Activated T-cell treated with anti-CD3 and anti-CD28 coated beads, Interleukin-2, amount 50 U/mL, for 24 hours (primary cell): ENCODE measurements around the gene NEURL1B.
"Not testable (repeated sequence)": the region's sequence is repeated elsewhere in the genome, so short reads cannot be mapped to it uniquely, and the experiment has no call there.

Experiments used
- DNase-seq: peaks from one replicate; pipeline ENCODE4 v3.0.0-alpha.2; 2020
- H3K27ac Mint-ChIP-seq: 2 replicates; pipeline ENCODE4 v1.8.0; 2020; ENCODE audit warnings: mild to moderate bottlenecking, mixed read lengths
- H3K27me3 Mint-ChIP-seq: 2 replicates; pipeline ENCODE4 v1.8.0; 2020; ENCODE audit warnings: mixed read lengths
- H3K36me3 Mint-ChIP-seq: 2 replicates; pipeline ENCODE4 v1.8.0; 2020; ENCODE audit warnings: low read depth, mixed read lengths
- H3K4me1 Mint-ChIP-seq: 2 replicates; pipeline ENCODE4 v1.8.0; 2020; ENCODE audit warnings: low read depth, mixed read lengths
- H3K4me3 Mint-ChIP-seq: 2 replicates; pipeline ENCODE4 v1.8.0; 2020; ENCODE audit warnings: mild to moderate bottlenecking, moderate library complexity, mixed read lengths
- H3K9me3 Mint-ChIP-seq: 2 replicates; pipeline ENCODE4 v1.8.0; 2020; ENCODE audit warnings: mixed read lengths

The NEURL1B gene

DNA sequence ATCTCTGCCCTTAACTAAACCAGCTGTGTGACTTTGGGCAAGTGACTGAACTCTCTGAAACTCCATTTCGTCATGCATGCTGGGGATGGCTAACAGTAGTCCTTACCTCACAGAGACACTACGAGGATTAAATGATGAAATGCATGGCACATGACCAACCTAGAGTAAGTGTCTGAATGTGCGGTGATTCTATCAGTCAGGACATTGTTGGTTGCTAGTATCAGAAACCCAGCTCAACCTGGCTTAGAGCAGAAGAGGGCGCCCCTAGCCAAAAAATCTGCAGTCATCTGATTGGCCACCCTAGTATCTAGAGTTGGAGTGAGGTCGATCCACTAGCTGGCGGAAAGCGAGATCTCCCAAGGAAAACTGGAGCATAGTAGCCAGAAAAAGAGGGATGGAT is 25.2 kb downstream of the NEURL1B start:
- H3K9me3 Mint-ChIP-seq = no peaks in the 10 kb centered on the region
- H3K4me3 Mint-ChIP-seq = no peak overlapping the region
- no peaks in the 10 kb centered on the region for H3K4me1 Mint-ChIP-seq
- no peak overlapping the region for H3K27ac Mint-ChIP-seq
- DNase-seq = no peak
- peaks cover 4% of the 10 kb centered on the region for H3K27me3 Mint-ChIP-seq
- no peaks in the 10 kb centered on the region for H3K36me3 Mint-ChIP-seq

GRCh38 chr5:172667786-172668593 is 26.9 kb downstream of the NEURL1B start:
- no peaks in the 10 kb centered on the region for H3K9me3 Mint-ChIP-seq
- no peak overlapping the region for H3K4me3 Mint-ChIP-seq
- no peaks in the 10 kb centered on the region for H3K27me3 Mint-ChIP-seq
- DNase-seq = no peak
- no peaks in the 10 kb centered on the region for H3K36me3 Mint-ChIP-seq
- H3K4me1 Mint-ChIP-seq = no peaks in the 10 kb centered on the region
- H3K27ac Mint-ChIP-seq = no peak overlapping the region

GRCh38 chr5:172668594-172669071 is 27.6 kb downstream of the NEURL1B start:
- Mint-ChIP-seq H3K9me3 (no peaks in the 10 kb centered on the region), H3K27ac (no peak overlapping the region), H3K4me3 (no peak overlapping the region), H3K27me3 (no peaks in the 10 kb centered on the region), H3K36me3 (no peaks in the 10 kb centered on the region), H3K4me1 (no peaks in the 10 kb centered on the region)
- no peak for DNase-seq

DNA sequence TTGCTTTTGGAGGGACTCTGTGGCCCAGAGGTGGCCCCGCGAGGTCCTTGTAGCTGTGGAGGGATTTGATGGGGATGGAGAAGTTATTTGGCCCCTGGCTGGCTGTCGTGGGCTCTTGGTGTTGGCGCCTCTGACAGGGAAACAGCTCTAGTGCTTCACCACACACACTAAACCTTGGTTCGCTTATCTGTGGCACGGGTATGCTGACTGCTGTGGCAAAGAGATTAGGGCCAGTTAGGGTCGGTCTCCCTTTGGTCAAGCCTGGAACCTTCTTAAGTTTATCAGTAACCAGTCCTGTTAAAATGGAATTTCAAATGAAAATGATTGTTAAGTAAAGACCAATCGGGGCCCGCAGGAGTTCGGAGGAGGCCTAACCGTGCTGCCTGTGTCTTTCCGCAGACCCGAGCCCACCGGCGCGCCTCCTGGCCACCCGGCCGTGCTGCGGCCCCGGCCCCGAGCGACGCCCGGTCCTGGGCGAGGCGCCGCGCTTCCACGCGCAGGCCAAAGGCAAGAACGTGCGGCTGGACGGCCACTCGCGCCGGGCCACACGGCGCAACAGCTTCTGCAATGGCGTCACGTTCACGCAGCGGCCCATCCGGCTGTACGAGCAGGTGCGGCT is 28.4 kb downstream of the NEURL1B start:
- Mint-ChIP-seq H3K4me1 (no peaks in the 10 kb centered on the region), H3K27me3 (no peaks in the 10 kb centered on the region), H3K9me3 (no peaks in the 10 kb centered on the region), H3K27ac (no peak overlapping the region), H3K36me3 (no peaks in the 10 kb centered on the region), H3K4me3 (no peak overlapping the region)
- DNase-seq = no peak

DNA sequence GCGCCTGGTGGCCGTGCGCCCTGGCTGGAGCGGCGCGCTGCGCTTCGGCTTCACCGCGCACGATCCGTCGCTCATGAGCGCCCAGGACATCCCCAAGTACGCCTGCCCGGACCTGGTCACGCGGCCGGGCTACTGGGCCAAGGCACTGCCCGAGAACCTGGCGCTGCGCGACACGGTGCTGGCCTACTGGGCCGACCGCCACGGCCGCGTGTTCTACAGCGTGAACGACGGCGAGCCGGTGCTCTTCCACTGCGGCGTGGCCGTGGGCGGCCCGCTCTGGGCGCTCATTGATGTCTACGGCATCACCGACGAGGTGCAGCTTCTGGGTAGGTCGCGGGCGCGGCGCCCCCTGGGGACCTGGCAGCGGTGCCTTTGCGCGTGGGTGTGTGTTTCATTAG is 28.9 kb downstream of the NEURL1B start:
- Mint-ChIP-seq H3K4me3 (no peak overlapping the region), H3K27ac (no peak overlapping the region), H3K36me3 (no peaks in the 10 kb centered on the region), H3K27me3 (no peaks in the 10 kb centered on the region), H3K4me1 (no peaks in the 10 kb centered on the region), H3K9me3 (no peaks in the 10 kb centered on the region)
- no peak for DNase-seq

DNA sequence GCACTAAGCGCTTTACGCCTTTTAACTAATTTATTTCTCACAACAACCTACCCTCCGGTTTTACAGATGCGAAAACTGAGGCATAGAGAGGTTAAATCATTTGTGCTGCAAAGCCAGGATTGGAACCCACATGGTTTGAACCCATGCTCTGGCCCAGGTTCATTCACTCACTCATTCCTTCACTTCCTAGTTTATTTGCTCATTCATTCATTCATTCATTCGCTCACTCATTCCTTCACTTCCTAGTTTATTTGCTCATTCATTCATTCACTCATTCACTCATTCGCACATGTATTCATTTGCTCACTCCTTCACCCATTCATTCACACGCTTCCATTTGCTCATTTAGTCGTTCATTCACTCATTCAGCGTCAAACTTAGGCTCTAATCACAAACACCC is 29.4 kb downstream of the NEURL1B start:
- no peak overlapping the region for H3K27ac Mint-ChIP-seq
- H3K4me1 Mint-ChIP-seq = no peaks in the 10 kb centered on the region
- no peak overlapping the region for H3K4me3 Mint-ChIP-seq
- no peak for DNase-seq
- H3K36me3 Mint-ChIP-seq = no peaks in the 10 kb centered on the region
- no peaks in the 10 kb centered on the region for H3K27me3 Mint-ChIP-seq
- no peaks in the 10 kb centered on the region for H3K9me3 Mint-ChIP-seq

DNA sequence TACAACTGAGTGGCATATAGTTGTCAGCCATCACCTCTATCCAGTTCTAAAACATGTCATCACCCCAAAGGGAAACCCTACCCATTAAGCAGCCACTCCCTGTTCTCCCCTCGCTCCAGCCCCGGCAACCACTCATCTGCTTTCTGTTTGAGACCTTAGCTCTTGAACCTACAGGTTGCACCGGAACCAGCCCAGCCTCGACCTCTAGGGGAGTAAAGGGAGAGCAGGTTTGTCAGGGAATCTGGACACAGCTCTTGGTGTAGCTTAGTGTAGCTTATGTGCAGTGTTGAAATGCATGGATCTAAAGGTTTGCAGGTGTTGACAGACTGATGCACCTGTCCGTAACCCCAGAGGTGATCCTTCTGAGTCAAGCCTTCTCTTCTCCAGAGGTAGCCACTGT is 30.0 kb downstream of the NEURL1B start:
- Mint-ChIP-seq H3K4me1 (no peaks in the 10 kb centered on the region), H3K9me3 (no peaks in the 10 kb centered on the region), H3K27me3 (no peaks in the 10 kb centered on the region), H3K36me3 (no peaks in the 10 kb centered on the region), H3K27ac (no peak overlapping the region), H3K4me3 (no peak overlapping the region)
- DNase-seq = no peak

DNA sequence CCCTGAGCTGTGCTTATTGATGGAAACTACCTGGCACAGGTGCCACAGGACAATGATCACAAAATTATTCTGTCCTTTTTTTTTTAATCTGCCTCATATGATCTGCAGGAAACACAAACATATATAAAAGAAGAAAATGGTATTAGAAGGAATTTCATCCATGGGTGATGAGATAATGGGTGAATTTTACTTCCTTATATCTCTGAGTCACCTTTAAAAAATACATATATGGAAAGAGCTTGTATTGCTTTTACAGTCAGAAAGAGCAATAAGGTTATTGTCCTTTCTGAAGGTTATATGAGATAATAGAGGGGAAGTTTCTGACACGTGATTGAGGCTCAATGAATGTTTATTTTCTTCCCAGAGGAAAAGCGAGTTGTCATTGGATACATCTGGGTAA is 31.6 kb downstream of the NEURL1B start:
- Mint-ChIP-seq H3K27me3 (no peaks in the 10 kb centered on the region), H3K4me1 (no peaks in the 10 kb centered on the region), H3K9me3 (no peaks in the 10 kb centered on the region), H3K27ac (no peak overlapping the region), H3K4me3 (no peak overlapping the region), H3K36me3 (no peaks in the 10 kb centered on the region)
- DNase-seq = no peak

DNA sequence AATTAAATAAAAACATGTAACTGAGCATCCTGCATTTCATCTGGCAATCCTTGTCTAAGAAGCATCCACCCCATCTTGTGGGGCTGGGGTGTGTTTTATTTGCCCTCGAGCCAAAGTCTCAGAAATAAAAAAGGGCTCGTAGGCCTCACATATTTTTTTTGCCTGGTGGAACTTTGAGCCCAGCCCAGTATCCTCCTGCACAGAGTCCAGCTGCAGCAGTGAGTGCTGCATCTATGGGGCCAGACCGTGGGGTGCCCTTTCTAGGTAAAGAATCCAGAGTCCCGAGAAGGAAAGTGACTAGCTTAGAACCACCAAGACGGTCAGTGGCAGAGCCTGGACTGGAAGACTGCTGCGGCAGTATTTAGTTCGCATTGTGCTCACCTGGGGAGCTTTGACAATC is 33.1 kb downstream of the NEURL1B start:
- H3K9me3 Mint-ChIP-seq = no peaks in the 10 kb centered on the region
- H3K4me3 Mint-ChIP-seq = no peak overlapping the region
- H3K27ac Mint-ChIP-seq = no peak overlapping the region
- no peak for DNase-seq
- H3K36me3 Mint-ChIP-seq = no peaks in the 10 kb centered on the region
- no peaks in the 10 kb centered on the region for H3K27me3 Mint-ChIP-seq
- no peaks in the 10 kb centered on the region for H3K4me1 Mint-ChIP-seq

DNA sequence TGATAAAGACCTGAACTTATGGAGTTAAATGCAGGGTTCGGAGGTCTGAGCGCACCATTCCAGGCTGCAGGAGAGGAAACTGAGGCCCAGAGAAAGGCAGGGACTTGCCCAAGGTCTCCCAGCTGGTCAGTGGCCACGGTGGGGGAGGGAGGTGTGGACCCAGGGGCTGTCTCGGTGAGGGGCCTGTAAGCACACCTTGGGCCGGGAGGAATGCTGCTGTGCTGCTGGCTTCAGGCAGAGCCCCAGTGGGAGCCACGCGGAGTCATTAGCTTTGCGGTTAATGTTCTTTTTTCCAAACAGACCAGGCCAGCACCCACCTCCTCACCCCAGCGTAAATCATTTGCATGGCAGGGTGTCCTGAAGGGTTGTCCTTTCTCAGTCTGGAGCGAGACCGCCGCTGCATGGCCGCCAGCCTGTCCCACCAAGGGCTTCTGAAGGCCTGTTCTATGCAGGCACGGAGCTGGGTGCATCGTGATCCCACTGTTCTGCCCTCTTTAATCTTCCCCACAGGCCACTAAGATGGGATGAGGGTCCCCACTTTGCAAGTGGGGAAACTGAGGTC is 35.9 kb downstream of the NEURL1B start:
- H3K9me3 Mint-ChIP-seq = no peaks in the 10 kb centered on the region
- no peak overlapping the region for H3K27ac Mint-ChIP-seq
- H3K36me3 Mint-ChIP-seq = no peaks in the 10 kb centered on the region
- no peaks in the 10 kb centered on the region for H3K4me1 Mint-ChIP-seq
- no peaks in the 10 kb centered on the region for H3K27me3 Mint-ChIP-seq
- H3K4me3 Mint-ChIP-seq = no peak overlapping the region
- no peak for DNase-seq

GRCh38 chr5:172678362-172678874 is 37.4 kb downstream of the NEURL1B start:
- not testable (repeated sequence) for H3K27ac Mint-ChIP-seq, H3K27me3 Mint-ChIP-seq, DNase-seq, H3K9me3 Mint-ChIP-seq, H3K36me3 Mint-ChIP-seq, H3K4me1 Mint-ChIP-seq, H3K4me3 Mint-ChIP-seq

GRCh38 chr5:172678902-172679301 is 37.8 kb downstream of the NEURL1B start:
- H3K36me3 Mint-ChIP-seq = no peaks in the 10 kb centered on the region
- no peaks in the 10 kb centered on the region for H3K9me3 Mint-ChIP-seq
- H3K4me1 Mint-ChIP-seq = peaks cover 2% of the 10 kb centered on the region
- no peak for DNase-seq
- H3K4me3 Mint-ChIP-seq = no peak overlapping the region
- H3K27ac Mint-ChIP-seq = no peak overlapping the region
- H3K27me3 Mint-ChIP-seq = peaks cover 7% of the 10 kb centered on the region

DNA sequence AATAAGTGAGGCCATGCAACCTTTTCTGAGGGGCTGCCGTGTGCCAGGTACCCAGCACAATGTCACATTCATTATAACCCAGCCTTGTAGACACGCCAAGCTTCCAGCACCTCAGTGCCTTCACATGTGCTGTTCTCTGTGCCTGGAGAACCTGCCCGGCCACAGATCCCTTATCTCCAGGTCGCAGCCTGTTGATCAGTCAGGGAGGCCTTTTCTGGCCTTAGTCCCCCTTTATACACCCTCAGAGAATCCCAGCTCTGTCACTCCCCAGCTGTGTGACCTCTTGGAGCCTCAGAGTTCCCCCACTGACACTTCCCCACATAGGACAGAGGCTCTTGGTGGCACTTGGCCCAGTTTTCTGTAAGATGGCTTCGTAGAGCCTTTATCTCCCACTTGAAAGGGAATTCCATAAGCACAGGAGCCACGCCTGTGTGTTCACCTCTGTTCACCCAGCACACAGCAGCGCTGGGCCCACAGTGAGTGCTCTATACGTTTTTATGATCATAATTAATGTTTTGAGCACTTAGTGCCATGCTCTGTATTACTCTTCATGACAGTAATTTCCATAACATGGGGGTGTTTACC is 38.7 kb downstream of the NEURL1B start:
- Mint-ChIP-seq H3K27ac (no peak overlapping the region), H3K9me3 (no peaks in the 10 kb centered on the region), H3K27me3 (peaks cover 7% of the 10 kb centered on the region), H3K4me3 (no peak overlapping the region), H3K36me3 (no peaks in the 10 kb centered on the region), H3K4me1 (peaks cover 2% of the 10 kb centered on the region)
- DNase-seq = no peak

DNA sequence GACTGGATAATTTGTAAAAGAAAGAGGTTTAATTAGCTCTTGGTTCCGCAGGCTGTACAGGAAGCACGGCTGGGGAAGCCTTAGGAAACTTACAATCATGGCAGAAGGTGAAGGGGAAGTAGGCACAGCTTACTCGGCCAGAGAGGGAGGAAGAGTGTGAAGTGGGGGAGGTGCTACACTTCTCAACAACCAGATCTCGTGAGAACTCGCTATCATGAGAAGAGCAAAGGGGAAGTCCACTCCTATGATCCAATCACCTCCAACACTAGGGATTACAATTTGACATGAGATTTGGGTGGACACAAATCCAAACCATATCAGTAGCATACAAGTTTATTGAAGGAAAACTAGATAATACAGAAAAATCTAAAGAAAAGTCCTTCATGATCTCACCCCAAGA is 39.9 kb downstream of the NEURL1B start:
- no peak overlapping the region for H3K4me3 Mint-ChIP-seq
- H3K4me1 Mint-ChIP-seq = peaks cover 2% of the 10 kb centered on the region
- no peak for DNase-seq
- H3K36me3 Mint-ChIP-seq = no peaks in the 10 kb centered on the region
- no peaks in the 10 kb centered on the region for H3K9me3 Mint-ChIP-seq
- peaks cover 7% of the 10 kb centered on the region for H3K27me3 Mint-ChIP-seq
- no peak overlapping the region for H3K27ac Mint-ChIP-seq

- H3K27me3 Mint-ChIP-seq = peaks cover 7% of the 10 kb centered on the region
- H3K4me3 Mint-ChIP-seq = no peak overlapping the region
- DNase-seq = no peak
- H3K27ac Mint-ChIP-seq = no peak overlapping the region
- H3K36me3 Mint-ChIP-seq = no peaks in the 10 kb centered on the region
- no peaks in the 10 kb centered on the region for H3K9me3 Mint-ChIP-seq
- H3K4me1 Mint-ChIP-seq = peaks cover 2% of the 10 kb centered on the region
Observed at GRCh38 chr5:172681421-172681820, 40.4 kb downstream of the NEURL1B start.
